ENCODE results near the gene GTF2IRD2.
A peak's percentile ranks its signal among the peaks of the same experiment; 100 is the strongest.
"Not testable (repeated sequence)": the region's sequence is repeated elsewhere in the genome, so short reads cannot be mapped to it uniquely, and the experiment has no call there.

The GTF2IRD2 gene

GRCh38 chr7:74820146-74820805 is 31.1 kb downstream of the GTF2IRD2 start:
- not testable (repeated sequence) for H4K20me1 ChIP-seq (ENCODE audit: insufficient read depth, low read length, poor library complexity, severe bottlenecking); H3K27me3 ChIP-seq (ENCODE audit: insufficient read depth, low read length, poor library complexity, severe bottlenecking); H3K9ac ChIP-seq (ENCODE audit: low read depth, low read length, poor library complexity, severe bottlenecking); H3K9me3 ChIP-seq (ENCODE audit: insufficient read depth, low read depth, low read length); H3K9me2 ChIP-seq (replicated peaks; ENCODE audit: low read depth, low read length); H3K4me2 ChIP-seq (ENCODE audit: low read depth, low read length, poor library complexity, severe bottlenecking); H3K36me3 ChIP-seq (ENCODE audit: insufficient read depth, low read length); H2AFZ ChIP-seq (ENCODE audit: low read length); H3K4me1 ChIP-seq (ENCODE audit: insufficient read depth, low read length, poor library complexity, severe bottlenecking); H3K4me3 ChIP-seq (ENCODE audit: low read length, poor library complexity, severe bottlenecking); H3F3A ChIP-seq (ENCODE audit: low read depth); H3K79me2 ChIP-seq (ENCODE audit: insufficient read depth, low read length)

DNA sequence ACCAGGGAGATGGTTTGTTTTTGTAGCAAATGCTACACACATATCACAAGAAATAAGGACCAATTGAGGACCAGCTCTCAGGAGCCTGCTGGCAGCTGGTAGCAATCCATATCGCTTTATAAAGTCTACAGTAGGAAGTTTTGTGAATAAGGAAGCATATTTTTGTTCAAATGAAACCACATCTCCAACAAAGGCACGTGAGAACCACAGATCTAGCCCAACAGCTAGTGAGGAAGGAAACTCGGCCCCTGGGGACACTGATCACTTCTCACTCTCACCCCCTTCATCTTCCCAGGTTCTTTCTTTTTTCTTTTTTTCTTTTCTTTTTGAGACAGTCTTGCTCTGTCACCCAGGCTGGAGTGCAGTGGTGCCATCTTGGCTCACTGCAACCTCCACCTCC is 35.5 kb downstream of the GTF2IRD2 start:
- H3K9me2 ChIP-seq (replicated peaks; ENCODE audit: low read depth, low read length); H2AFZ ChIP-seq (ENCODE audit: low read length); H3K4me1 ChIP-seq (ENCODE audit: insufficient read depth, low read length, poor library complexity, severe bottlenecking); H3K9ac ChIP-seq (ENCODE audit: low read depth, low read length, poor library complexity, severe bottlenecking); H3K4me3 ChIP-seq (ENCODE audit: low read length, poor library complexity, severe bottlenecking); H4K20me1 ChIP-seq (ENCODE audit: insufficient read depth, low read length, poor library complexity, severe bottlenecking); H3K4me2 ChIP-seq (ENCODE audit: low read depth, low read length, poor library complexity, severe bottlenecking); H3K27me3 ChIP-seq (ENCODE audit: insufficient read depth, low read length, poor library complexity, severe bottlenecking); H3K79me2 ChIP-seq (ENCODE audit: insufficient read depth, low read length); H3F3A ChIP-seq (ENCODE audit: low read depth); H3K36me3 ChIP-seq (ENCODE audit: insufficient read depth, low read length); H3K9me3 ChIP-seq (ENCODE audit: insufficient read depth, low read depth, low read length): not testable (repeated sequence)

DNA sequence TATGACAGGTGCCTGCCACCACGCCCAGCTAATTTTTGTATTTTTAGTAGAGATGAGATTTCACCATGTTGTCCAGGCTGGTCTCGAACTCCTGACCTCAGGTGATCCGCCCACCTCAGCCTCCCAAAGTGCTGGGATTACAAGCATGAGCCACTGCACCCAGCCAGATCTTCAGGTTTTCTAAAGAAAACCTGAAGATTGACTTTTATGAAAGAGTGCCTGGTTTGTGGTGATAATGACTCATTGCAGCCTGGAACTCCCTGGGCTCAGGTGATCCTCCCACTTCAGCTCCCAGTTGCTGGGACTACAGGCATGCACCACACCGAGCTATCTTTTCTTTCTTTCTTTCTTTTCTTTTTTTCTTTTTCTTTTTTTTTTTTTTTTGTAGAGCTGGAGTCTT is 52.8 kb downstream of the GTF2IRD2 start:
- H3K36me3 ChIP-seq (ENCODE audit: insufficient read depth, low read length); H3K4me2 ChIP-seq (ENCODE audit: low read depth, low read length, poor library complexity, severe bottlenecking): not testable (repeated sequence)

DNA sequence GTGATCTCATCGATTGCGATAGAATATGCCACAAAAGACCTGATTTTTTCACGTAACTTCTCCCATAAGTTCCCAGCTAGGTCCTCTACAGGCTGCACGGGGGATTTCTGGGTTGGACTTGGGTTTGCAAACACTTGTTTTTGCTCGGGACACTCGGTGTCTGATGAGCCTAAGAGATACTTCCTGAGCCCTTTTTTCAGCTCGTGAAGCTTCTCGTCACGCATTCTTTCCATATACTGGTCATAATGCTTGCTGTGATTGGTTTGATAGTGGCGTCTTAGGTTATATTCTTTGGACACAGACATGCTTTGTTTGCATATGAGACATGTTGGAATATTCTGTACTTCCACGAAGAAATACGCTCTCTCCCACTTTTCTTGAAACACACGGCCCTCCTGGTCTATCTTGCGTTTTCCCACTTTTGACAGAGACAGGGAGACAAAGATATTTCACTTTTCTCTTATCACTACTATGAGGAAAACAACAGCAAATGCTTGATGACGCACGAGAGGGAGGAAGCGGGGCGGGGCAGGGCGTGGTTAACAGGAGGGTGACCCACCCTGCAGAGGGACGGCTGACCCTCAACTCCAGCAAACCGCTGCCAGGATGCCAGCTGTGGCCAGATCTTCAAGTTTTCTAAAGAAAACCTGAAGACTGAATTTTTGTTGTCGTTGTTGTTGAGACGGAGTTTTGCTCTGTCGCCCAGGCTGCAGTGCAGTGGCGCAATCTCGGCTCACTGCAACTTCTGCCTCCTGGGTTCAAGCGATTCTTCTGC is 53.4 kb downstream of the GTF2IRD2 start:
- not testable (repeated sequence) for H3K9me2 ChIP-seq (replicated peaks; ENCODE audit: low read depth, low read length); H3K4me3 ChIP-seq (ENCODE audit: low read length, poor library complexity, severe bottlenecking); H3K79me2 ChIP-seq (ENCODE audit: insufficient read depth, low read length); H3K9me3 ChIP-seq (ENCODE audit: insufficient read depth, low read depth, low read length); H3F3A ChIP-seq (ENCODE audit: low read depth); H3K36me3 ChIP-seq (ENCODE audit: insufficient read depth, low read length); H3K9ac ChIP-seq (ENCODE audit: low read depth, low read length, poor library complexity, severe bottlenecking); H3K27me3 ChIP-seq (ENCODE audit: insufficient read depth, low read length, poor library complexity, severe bottlenecking); H3K4me2 ChIP-seq (ENCODE audit: low read depth, low read length, poor library complexity, severe bottlenecking); H2AFZ ChIP-seq (ENCODE audit: low read length); H3K4me1 ChIP-seq (ENCODE audit: insufficient read depth, low read length, poor library complexity, severe bottlenecking); H4K20me1 ChIP-seq (ENCODE audit: insufficient read depth, low read length, poor library complexity, severe bottlenecking)

More for the DNA sequence above, 52.8 kb downstream of the GTF2IRD2 start:
- not testable (repeated sequence) for H3K27me3 ChIP-seq (ENCODE audit: insufficient read depth, low read length, poor library complexity, severe bottlenecking); H3K4me1 ChIP-seq (ENCODE audit: insufficient read depth, low read length, poor library complexity, severe bottlenecking); H4K20me1 ChIP-seq (ENCODE audit: insufficient read depth, low read length, poor library complexity, severe bottlenecking); H3K9ac ChIP-seq (ENCODE audit: low read depth, low read length, poor library complexity, severe bottlenecking); H3K4me3 ChIP-seq (ENCODE audit: low read length, poor library complexity, severe bottlenecking); H3K9me2 ChIP-seq (replicated peaks; ENCODE audit: low read depth, low read length); H3K79me2 ChIP-seq (ENCODE audit: insufficient read depth, low read length); H2AFZ ChIP-seq (ENCODE audit: low read length); H3F3A ChIP-seq (ENCODE audit: low read depth); H3K9me3 ChIP-seq (ENCODE audit: insufficient read depth, low read depth, low read length)

GRCh38 chr7:74789200-74789736 is 62.1 kb downstream of the GTF2IRD2 start:
- not testable (repeated sequence) for H3K9ac ChIP-seq (ENCODE audit: low read depth, low read length, poor library complexity, severe bottlenecking); H3K9me2 ChIP-seq (replicated peaks; ENCODE audit: low read depth, low read length); H3K79me2 ChIP-seq (ENCODE audit: insufficient read depth, low read length); H2AFZ ChIP-seq (ENCODE audit: low read length); H3K36me3 ChIP-seq (ENCODE audit: insufficient read depth, low read length); H3K4me1 ChIP-seq (ENCODE audit: insufficient read depth, low read length, poor library complexity, severe bottlenecking); H3K4me2 ChIP-seq (ENCODE audit: low read depth, low read length, poor library complexity, severe bottlenecking); H3K4me3 ChIP-seq (ENCODE audit: low read length, poor library complexity, severe bottlenecking); H3K27me3 ChIP-seq (ENCODE audit: insufficient read depth, low read length, poor library complexity, severe bottlenecking); H3K9me3 ChIP-seq (ENCODE audit: insufficient read depth, low read depth, low read length); H4K20me1 ChIP-seq (ENCODE audit: insufficient read depth, low read length, poor library complexity, severe bottlenecking); H3F3A ChIP-seq (ENCODE audit: low read depth)

DNA sequence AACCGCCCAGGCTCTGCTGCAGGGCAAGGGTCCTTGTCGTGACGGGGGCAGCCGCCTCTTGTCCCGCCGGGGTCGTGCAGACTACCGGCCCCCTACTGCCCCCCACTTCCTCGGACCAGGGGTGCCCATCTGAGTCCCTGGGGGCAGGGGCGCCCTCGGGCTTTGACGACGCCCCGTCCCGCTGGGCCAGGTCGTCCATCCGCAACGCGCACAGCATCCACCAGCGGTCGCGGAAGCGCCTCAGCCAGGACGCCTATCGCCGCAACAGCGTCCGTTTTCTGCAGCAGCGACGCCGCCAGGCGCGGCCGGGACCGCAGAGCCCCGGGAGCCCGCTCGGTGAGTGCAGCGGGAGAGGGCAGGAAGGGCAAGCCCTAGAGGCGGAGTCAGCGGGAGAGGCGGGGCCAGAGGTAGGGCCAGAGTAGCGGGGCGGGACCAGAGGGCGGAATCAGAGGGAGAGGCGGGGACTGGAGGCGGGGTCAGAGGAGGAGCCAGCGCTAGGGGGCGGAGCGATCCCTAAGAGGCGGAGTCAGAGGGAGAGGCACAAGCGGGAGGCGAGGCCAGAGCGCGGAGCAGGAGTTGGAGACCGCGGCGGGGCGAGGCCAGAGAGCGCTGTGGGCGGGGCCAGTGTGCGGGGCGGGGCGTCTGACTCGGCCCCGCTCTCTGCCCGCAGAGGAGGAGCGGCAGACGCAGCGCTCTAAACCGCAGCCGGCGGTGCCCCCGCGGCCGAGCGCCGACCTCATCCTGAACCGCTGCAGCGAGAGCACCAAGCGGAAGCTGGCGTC is 62.8 kb downstream of the GTF2IRD2 start:
- H3K4me2 ChIP-seq (ENCODE audit: low read depth, low read length, poor library complexity, severe bottlenecking); H3K9me2 ChIP-seq (replicated peaks; ENCODE audit: low read depth, low read length); H2AFZ ChIP-seq (ENCODE audit: low read length); H3F3A ChIP-seq (ENCODE audit: low read depth); H3K36me3 ChIP-seq (ENCODE audit: insufficient read depth, low read length); H3K4me1 ChIP-seq (ENCODE audit: insufficient read depth, low read length, poor library complexity, severe bottlenecking); H3K27me3 ChIP-seq (ENCODE audit: insufficient read depth, low read length, poor library complexity, severe bottlenecking); H3K9me3 ChIP-seq (ENCODE audit: insufficient read depth, low read depth, low read length); H3K9ac ChIP-seq (ENCODE audit: low read depth, low read length, poor library complexity, severe bottlenecking); H3K79me2 ChIP-seq (ENCODE audit: insufficient read depth, low read length); H4K20me1 ChIP-seq (ENCODE audit: insufficient read depth, low read length, poor library complexity, severe bottlenecking): not testable (repeated sequence)
- peak overlapping the region; percentile 57 for H3K4me3 ChIP-seq (ENCODE audit: low read length, poor library complexity, severe bottlenecking)

- not testable (repeated sequence) for H3K79me2 ChIP-seq (ENCODE audit: insufficient read depth, low read length); H3K9me3 ChIP-seq (ENCODE audit: insufficient read depth, low read depth, low read length); H3K27me3 ChIP-seq (ENCODE audit: insufficient read depth, low read length, poor library complexity, severe bottlenecking); H3K4me2 ChIP-seq (ENCODE audit: low read depth, low read length, poor library complexity, severe bottlenecking); H3K4me1 ChIP-seq (ENCODE audit: insufficient read depth, low read length, poor library complexity, severe bottlenecking); H2AFZ ChIP-seq (ENCODE audit: low read length); H3K36me3 ChIP-seq (ENCODE audit: insufficient read depth, low read length); H3F3A ChIP-seq (ENCODE audit: low read depth); H3K4me3 ChIP-seq (ENCODE audit: low read length, poor library complexity, severe bottlenecking); H4K20me1 ChIP-seq (ENCODE audit: insufficient read depth, low read length, poor library complexity, severe bottlenecking); H3K9me2 ChIP-seq (replicated peaks; ENCODE audit: low read depth, low read length); H3K9ac ChIP-seq (ENCODE audit: low read depth, low read length, poor library complexity, severe bottlenecking)
Observed at GRCh38 chr7:74783595-74783994, 67.8 kb downstream of the GTF2IRD2 start.

Measured in Loucy (cell line).